ENCODE measurements around the gene TDRD12. TPM values are rescaled to one million over a fixed set of nuclear protein-coding genes. Genes with fewer than 3 reads are reported as not detected.
"Not testable (repeated sequence)": the region's sequence is repeated elsewhere in the genome, so short reads cannot be mapped to it uniquely, and the experiment has no call there.

TDRD12 gene
- total RNA-seq, 3 donors from 2014 or later (not counting 1 experiment from before 2014, with no cell fraction given): 0.13 to 0.45 TPM; not detected in 1

DNA sequence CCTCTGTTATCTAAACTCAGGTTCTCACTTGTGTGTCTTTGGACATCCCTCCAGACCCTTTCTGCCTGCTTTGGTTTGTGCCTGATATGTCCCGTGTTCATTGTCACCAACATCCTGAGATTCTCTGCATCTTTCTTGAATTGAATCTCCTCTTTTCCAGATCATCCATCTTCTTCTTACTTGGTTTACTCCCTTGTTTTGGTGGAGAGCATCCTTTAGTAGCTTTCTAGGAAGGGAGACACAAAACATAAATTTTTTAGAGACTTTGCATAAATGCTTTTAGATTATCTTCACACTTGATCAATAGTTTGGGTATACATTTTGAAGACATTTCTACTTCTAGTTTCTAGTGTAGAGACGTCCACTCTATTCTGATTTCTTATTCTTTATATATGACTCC lies 61.7 kb downstream of the TDRD12 start:
- 95% methylated on average over 1 of the region's 2 CpGs for WGBS (ENCODE audit: insufficient coverage)
- DNase-seq (no peak), ATAC-seq (no peak)
- no peak overlapping the region for H3K27ac Mint-ChIP-seq
- Histone ChIP-seq H3K36me3 (ENCODE audit: control insufficient read depth, insufficient read depth, low read length) (no peaks in the 10 kb centered on the region), H3K4me1 (ENCODE audit: control insufficient read depth, insufficient read depth, low read length) (no peaks in the 10 kb centered on the region), H3K4me3 (ENCODE audit: low read length) (no peak overlapping the region), H3K27me3 (ENCODE audit: control insufficient read depth, insufficient read depth, low read length) (no peaks in the 10 kb centered on the region), H3K9me3 (ENCODE audit: control insufficient read depth, insufficient read depth, low read length) (peaks cover 3% of the 10 kb centered on the region), H3K27ac (ENCODE audit: low read length) (no peak overlapping the region)
- TF ChIP-seq, protein P1, sequence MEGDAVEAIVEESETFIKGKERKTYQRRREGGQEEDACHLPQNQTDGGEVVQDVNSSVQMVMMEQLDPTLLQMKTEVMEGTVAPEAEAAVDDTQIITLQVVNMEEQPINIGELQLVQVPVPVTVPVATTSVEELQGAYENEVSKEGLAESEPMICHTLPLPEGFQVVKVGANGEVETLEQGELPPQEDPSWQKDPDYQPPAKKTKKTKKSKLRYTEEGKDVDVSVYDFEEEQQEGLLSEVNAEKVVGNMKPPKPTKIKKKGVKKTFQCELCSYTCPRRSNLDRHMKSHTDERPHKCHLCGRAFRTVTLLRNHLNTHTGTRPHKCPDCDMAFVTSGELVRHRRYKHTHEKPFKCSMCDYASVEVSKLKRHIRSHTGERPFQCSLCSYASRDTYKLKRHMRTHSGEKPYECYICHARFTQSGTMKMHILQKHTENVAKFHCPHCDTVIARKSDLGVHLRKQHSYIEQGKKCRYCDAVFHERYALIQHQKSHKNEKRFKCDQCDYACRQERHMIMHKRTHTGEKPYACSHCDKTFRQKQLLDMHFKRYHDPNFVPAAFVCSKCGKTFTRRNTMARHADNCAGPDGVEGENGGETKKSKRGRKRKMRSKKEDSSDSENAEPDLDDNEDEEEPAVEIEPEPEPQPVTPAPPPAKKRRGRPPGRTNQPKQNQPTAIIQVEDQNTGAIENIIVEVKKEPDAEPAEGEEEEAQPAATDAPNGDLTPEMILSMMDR (IDR thresholded peaks at IDR 0.05): no peak
- H3K36me3 Mint-ChIP-seq: peaks cover 5% of the 10 kb centered on the region
- H3K9me3 Mint-ChIP-seq: peaks cover 0 to 7% of the 10 kb centered on the region in 2 donors
- H3K4me1 Mint-ChIP-seq: no peaks in the 10 kb centered on the region
- H3K27me3 Mint-ChIP-seq (ENCODE audit: low read depth in 2 of 2): peaks cover 0 to 13% of the 10 kb centered on the region in 2 donors
- intact Hi-C loops (cut with micrococcal nuclease): no loop called here
- H3K4me3 Mint-ChIP-seq: no peak overlapping the region

DNA sequence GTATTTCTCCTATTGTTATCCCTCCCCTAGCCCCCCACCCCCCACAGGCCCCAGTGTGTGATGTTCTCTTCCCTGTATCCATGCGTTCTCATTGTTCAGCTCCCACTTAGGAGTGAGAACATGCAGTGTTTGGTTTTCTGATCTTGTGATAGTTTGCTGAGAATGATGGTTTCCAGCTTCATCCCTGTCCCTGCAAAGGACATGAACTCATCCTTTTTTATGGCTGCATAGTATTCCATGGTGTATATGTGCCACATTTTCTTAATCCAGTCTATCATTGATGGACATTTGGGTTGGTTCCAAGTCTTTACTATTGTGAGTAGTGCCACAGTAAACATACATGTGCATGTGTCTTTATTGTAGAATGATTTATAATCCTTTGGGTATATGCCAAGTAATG lies 62.5 kb downstream of the TDRD12 start:
- DNase-seq; H3K9me3 ChIP-seq (ENCODE audit: control insufficient read depth, insufficient read depth, low read length); H3K9me3 Mint-ChIP-seq; H3K36me3 Mint-ChIP-seq; intact Hi-C loops (cut with micrococcal nuclease); H3K27ac Mint-ChIP-seq; H3K27ac ChIP-seq (ENCODE audit: low read length); H3K4me1 Mint-ChIP-seq; H3K4me3 ChIP-seq (ENCODE audit: low read length); H3K4me3 Mint-ChIP-seq; ATAC-seq; H3K27me3 ChIP-seq (ENCODE audit: control insufficient read depth, insufficient read depth, low read length); H3K4me1 ChIP-seq (ENCODE audit: control insufficient read depth, insufficient read depth, low read length); H3K36me3 ChIP-seq (ENCODE audit: control insufficient read depth, insufficient read depth, low read length): not testable (repeated sequence)
- H3K27me3 Mint-ChIP-seq (ENCODE audit: low read depth in 2 of 2): peaks cover 0 to 13% of the 10 kb centered on the region in 2 donors
- WGBS (ENCODE audit: insufficient coverage): no CpG with 5 or more reads among the region's 1 CpG

DNA sequence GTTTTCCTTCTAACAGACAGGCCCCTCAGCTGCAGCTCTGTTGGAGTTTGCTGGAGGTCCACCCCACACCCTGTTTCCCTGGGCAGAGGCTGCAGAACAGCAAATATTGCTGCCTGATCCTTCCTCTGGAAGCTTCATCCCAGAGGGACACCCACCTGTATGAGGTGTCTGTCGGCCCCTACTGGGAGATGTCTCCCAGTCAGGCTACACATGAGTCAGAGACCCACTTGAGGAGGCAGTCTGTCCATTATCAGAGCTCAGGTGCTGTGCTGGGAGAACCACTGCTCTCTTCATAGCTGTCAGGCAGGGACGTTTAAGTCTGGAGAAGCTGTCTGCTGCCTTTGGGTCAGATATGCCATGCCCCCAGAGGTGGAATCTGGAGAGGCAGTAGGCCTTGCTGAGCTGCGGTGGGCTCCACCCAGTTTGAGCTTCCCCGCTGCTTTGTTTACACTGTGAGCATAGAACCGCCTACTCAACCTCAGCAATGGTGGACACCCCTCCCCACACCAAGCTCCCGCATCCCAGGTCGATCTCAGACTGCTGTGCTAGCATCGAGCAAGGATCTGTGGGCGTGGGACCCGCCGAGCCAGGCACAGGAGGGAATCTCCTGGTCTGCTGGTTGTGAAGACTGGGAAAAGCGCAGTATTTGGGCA lies 67.7 kb downstream of the TDRD12 start:
- intact Hi-C loops (cut with micrococcal nuclease); H3K4me1 Mint-ChIP-seq; H3K4me1 ChIP-seq (ENCODE audit: control insufficient read depth, insufficient read depth, low read length); H3K4me3 ChIP-seq (ENCODE audit: low read length); H3K9me3 Mint-ChIP-seq; H3K27me3 Mint-ChIP-seq (ENCODE audit: low read depth in 2 of 2); H3K27ac ChIP-seq (ENCODE audit: low read length); DNase-seq; H3K27me3 ChIP-seq (ENCODE audit: control insufficient read depth, insufficient read depth, low read length); ATAC-seq; H3K4me3 Mint-ChIP-seq; H3K36me3 ChIP-seq (ENCODE audit: control insufficient read depth, insufficient read depth, low read length); H3K27ac Mint-ChIP-seq; H3K36me3 Mint-ChIP-seq; H3K9me3 ChIP-seq (ENCODE audit: control insufficient read depth, insufficient read depth, low read length): not testable (repeated sequence)
- WGBS (ENCODE audit: insufficient coverage): 74% methylated on average over 12 of the region's 12 CpGs

DNA sequence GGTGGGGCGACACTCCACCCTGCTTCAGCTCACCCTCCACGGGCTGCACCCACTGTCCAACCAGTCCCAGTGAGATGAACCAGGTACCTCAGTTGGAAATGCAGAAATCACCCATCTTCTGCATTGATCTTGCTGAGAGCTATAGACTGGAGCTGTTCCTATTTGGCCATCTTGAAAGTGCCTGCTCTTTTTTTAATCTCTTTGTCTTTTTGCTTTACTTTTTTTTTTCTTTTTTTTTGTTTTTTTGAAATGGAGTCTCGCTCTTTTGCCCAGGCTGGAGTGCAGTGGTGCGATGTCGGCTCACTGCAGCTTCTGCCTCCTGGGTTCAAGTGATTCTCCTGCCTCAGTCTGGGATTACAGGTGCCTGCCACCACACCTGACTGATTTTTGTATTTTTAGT lies 68.3 kb downstream of the TDRD12 start:
- intact Hi-C loops (cut with micrococcal nuclease); H3K27ac ChIP-seq (ENCODE audit: low read length); H3K36me3 Mint-ChIP-seq; H3K36me3 ChIP-seq (ENCODE audit: control insufficient read depth, insufficient read depth, low read length); H3K9me3 Mint-ChIP-seq; ATAC-seq; H3K4me1 ChIP-seq (ENCODE audit: control insufficient read depth, insufficient read depth, low read length); DNase-seq; H3K4me3 ChIP-seq (ENCODE audit: low read length); H3K9me3 ChIP-seq (ENCODE audit: control insufficient read depth, insufficient read depth, low read length); H3K4me3 Mint-ChIP-seq; H3K27ac Mint-ChIP-seq; H3K27me3 ChIP-seq (ENCODE audit: control insufficient read depth, insufficient read depth, low read length); H3K4me1 Mint-ChIP-seq; H3K27me3 Mint-ChIP-seq (ENCODE audit: low read depth in 2 of 2): not testable (repeated sequence)
- WGBS (ENCODE audit: insufficient coverage): 92% methylated on average over 5 of the region's 5 CpGs

DNA sequence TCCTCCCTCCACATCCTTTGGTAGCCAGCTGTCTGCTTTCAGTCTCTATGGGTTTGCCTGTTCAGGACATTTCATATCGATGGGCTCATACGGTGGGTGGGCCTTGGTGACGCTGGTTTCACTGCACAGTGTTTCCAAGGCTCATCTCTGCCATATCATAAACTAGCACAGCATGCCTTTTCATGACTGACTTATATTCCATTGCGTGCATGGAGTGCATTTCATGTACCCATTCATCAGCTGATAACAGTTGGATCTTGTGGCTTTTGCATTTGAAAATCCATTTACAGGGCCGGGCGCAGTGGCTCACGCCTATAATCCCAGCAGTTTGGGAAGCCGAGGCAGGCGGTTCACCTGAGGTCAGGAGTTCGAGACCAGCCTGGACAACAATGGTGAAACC lies 69.9 kb downstream of the TDRD12 start:
- H3K4me1 Mint-ChIP-seq: peaks cover 4% of the 10 kb centered on the region in 2 donors
- no peak overlapping the region for H3K27ac Mint-ChIP-seq
- peaks cover 0 to 4% of the 10 kb centered on the region in 2 donors for H3K27me3 Mint-ChIP-seq (ENCODE audit: low read depth in 2 of 2)
- H3K4me3 Mint-ChIP-seq: no peak overlapping the region
- 96% methylated on average over 10 of the region's 10 CpGs for WGBS (ENCODE audit: insufficient coverage)
- intact Hi-C loops (cut with micrococcal nuclease): no loop called here
- H3K9me3 Mint-ChIP-seq: no peaks in the 10 kb centered on the region
- TF ChIP-seq, protein P1 (IDR thresholded peaks at IDR 0.05): no peak
- no peaks in the 10 kb centered on the region for H3K9me3 ChIP-seq (ENCODE audit: control insufficient read depth, insufficient read depth, low read length)
- DNase-seq (no peak), ATAC-seq (no peak)
- no peaks in the 10 kb centered on the region for H3K27me3 ChIP-seq (ENCODE audit: control insufficient read depth, insufficient read depth, low read length)
- no peak overlapping the region for H3K4me3 ChIP-seq (ENCODE audit: low read length)
- peaks cover 13% of the 10 kb centered on the region for H3K4me1 ChIP-seq (ENCODE audit: control insufficient read depth, insufficient read depth, low read length)
- no peak overlapping the region for H3K27ac ChIP-seq (ENCODE audit: low read length)
- no peaks in the 10 kb centered on the region for H3K36me3 Mint-ChIP-seq
- H3K36me3 ChIP-seq (ENCODE audit: control insufficient read depth, insufficient read depth, low read length): no peaks in the 10 kb centered on the region
